GM12872 (cell line): ENCODE measurements around the gene PNP.

Experiments
- CTCF ChIP-seq: IDR thresholded peaks from 3 replicates; pipeline ENCODE4 v1.5.1; 2011; ENCODE audit warnings: low read depth, mild to moderate bottlenecking, low read length, moderate library complexity; ENCODE audit not compliant: insufficient read depth

PNP gene

GRCh38 chr14:20440465-20440864, 28.7 kb upstream of the PNP start:
- TF ChIP-seq CTCF: no peak

- no peak for TF ChIP-seq CTCF
Observed at GRCh38 chr14:20440882-20441281, 28.3 kb upstream of the PNP start.

- TF ChIP-seq CTCF: no peak
Observed at GRCh38 chr14:20441461-20441860, 27.7 kb upstream of the PNP start.

- no peak for TF ChIP-seq CTCF
Observed at GRCh38 chr14:20446889-20447288, 22.3 kb upstream of the PNP start.

GRCh38 chr14:20454516-20455354, 14.5 kb upstream of the PNP start, which contains the start of the genes APEX1 and OSGEP:
APEX1 (plus strand) TSS chr14:20455226; CDS start chr14:20455646, 420 bp downstream.
OSGEP (minus strand) TSS chr14:20454812; CDS start chr14:20454683, 129 bp downstream.
- TF ChIP-seq CTCF: no peak

- no peak for TF ChIP-seq CTCF
Observed at GRCh38 chr14:20455355-20456300, 13.6 kb upstream of the PNP start.

DNA sequence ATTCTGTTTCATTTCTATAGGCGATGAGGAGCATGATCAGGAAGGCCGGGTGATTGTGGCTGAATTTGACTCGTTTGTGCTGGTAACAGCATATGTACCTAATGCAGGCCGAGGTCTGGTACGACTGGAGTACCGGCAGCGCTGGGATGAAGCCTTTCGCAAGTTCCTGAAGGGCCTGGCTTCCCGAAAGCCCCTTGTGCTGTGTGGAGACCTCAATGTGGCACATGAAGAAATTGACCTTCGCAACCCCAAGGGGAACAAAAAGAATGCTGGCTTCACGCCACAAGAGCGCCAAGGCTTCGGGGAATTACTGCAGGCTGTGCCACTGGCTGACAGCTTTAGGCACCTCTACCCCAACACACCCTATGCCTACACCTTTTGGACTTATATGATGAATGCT, 12.2 kb upstream of the PNP start:
- no peak for TF ChIP-seq CTCF
